Measurements from ENCODE around the gene VDR.

GRCh38 chr12:47858511-47859266, 46.1 kb downstream of the VDR start:
- TF ChIP-seq CTCF (IDR thresholded peaks at IDR 0.05; ENCODE audit: low read depth, low read length) = no peak
- TF ChIP-seq EZH2phosphoT487 (IDR thresholded peaks at IDR 0.05; ENCODE audit: low read depth) = no peak
